Skeletal muscle tissue (tissue), 1 donor: ENCODE results near the gene CLDN4. TPM values are rescaled to one million over a fixed set of nuclear protein-coding genes. Genes with fewer than 3 reads are reported as not detected.

ENCODE experiments used
- total RNA-seq: library from RNA; depleted of rRNA; stranded (reverse); fragments of >200 nt; gene quantifications from one replicate; pipeline ENCODE4 v1.2.3, GENCODE V29; 2014

The CLDN4 gene
- total RNA-seq, 1 donor from 2014 or later = not detected

Other genes starting within 250 kb of the CLDN4 start
- 1.6 TPM for gene MLXIPL, start 206.5 kb upstream of the CLDN4 start, total RNA-seq
- 3.1 TPM for gene VPS37D, start 163.2 kb upstream of the CLDN4 start, total RNA-seq
- 1.6 TPM for gene DNAJC30, start 147.5 kb upstream of the CLDN4 start, total RNA-seq
- gene BUD23, start 147.4 kb upstream of the CLDN4 start, total RNA-seq = 45.4 TPM
- gene STX1A, start 111.3 kb upstream of the CLDN4 start, total RNA-seq = 8.4 TPM
- 13.6 TPM for gene ABHD11, start 92.2 kb upstream of the CLDN4 start, total RNA-seq
- 0.52 TPM for gene CLDN3, start 60.7 kb upstream of the CLDN4 start, total RNA-seq
- 1.6 TPM for gene METTL27, start 11.5 kb downstream of the CLDN4 start, total RNA-seq
- not detected for gene TMEM270, start 30.2 kb downstream of the CLDN4 start, total RNA-seq
- gene ELN, start 197.2 kb downstream of the CLDN4 start, total RNA-seq = 107 TPM